T1000 (cell line): ENCODE data around the gene SLC25A23.
"Not testable (repeated sequence)": the region's sequence is repeated elsewhere in the genome, so short reads cannot be mapped to it uniquely, and the experiment has no call there.

ENCODE experiments used
- DNase-seq: peaks from one replicate; lab custom pipeline; 2025; ENCODE audit warnings: mixed read lengths; lab: John Stamatoyannopoulos, UW

SLC25A23 gene

DNA sequence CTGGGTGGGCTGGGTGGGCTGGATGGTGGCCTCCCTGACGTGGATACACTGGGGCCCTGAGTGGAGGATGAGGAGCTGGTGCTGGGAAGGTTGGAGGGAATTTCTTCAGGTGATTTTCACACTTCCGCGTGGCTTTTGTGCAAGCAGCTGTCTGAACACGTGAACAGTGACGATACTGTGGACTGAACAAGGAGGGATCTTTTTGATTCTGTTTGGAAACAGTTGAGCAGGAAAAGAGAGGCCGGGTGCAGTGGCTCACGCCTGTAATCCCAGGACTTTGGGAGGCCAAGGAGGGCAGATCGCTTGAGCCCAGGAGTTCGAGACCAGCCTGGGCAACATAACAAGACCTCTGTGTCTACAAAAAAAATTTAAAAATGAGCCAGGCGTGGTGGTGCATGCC lies 57.5 kb downstream of the SLC25A23 start:
- no peak for DNase-seq

DNA sequence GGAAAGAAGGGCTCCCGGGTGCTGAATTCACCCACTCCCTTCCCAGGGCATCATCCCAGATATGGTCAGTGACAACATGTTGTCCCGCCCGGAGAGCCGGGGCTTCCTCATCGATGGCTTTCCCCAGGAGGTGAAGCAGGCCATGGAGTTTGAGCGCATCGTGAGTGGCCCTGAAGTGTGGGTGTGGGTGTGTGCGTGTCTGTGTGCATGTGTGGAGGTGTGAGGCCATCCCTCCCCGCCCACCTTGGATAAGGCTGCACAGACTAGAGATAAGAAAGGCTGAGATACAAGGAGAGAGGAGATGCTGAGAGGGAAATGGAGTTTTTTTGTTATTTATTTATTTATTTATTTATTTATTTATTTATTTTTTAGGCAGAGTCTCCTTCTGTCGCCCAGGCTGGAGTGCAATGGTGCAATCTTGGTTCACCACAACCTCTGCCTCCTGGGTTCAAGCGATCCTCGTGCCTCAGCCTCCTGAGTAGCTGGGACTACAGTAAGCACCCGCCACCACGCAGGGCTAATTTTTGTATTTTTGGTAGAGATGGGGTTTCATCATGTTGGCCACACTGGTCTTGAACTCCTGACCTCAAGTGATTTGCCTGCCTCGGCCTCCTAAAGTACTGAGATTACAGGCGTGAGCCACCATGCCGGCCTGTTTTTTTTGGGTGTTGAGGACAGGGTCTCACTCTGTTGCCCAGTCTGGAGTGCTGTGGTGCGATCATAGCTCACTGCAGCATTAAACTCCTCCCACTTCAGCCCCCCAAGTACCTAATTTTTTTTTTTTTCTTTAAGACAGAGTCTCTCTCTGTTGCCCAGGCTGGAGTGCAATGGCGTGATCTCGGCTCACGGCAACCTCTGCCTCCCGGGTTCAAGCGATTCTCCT lies 59.3 kb downstream of the SLC25A23 start:
- DNase-seq = not testable (repeated sequence)

DNA sequence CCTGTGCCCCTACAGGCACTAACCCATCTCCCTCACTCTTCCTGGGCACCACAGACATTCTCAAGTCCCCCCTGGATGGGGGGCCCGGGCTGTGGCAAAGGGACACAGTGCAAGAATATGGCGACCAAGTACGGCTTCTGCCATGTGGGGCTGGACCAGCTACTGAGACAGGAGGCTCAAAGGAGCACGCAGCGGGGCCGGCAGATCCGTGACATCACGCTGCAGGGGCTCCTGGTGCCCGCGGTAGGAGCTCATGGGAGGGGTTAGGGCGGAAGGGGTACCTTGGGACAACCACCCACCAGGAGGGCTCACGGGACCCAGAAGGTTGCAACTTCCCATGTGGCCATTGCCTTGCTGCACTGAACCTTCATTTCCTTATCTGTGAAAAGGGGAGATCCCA lies 63.3 kb downstream of the SLC25A23 start:
- DNase-seq = no peak

DNA sequence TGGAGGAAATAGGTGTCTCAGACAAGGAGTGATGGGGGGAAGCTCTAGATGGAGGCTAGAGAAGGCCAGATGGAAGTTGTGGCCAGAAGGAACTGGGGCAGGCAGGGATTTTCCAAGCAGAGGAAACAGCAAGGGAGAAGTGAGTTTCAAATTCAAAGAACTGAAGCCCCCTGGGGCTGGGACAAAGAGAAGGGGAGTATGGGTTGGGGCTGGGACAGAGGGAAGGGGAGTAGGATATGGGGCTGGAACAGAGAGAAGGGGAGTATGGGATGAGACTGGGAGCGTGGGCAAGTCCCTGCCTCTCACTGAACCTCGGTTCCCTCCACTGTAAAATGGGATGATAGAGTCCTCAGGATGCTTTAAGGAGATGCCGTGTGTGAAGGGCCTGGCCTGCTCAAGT lies 64.8 kb downstream of the SLC25A23 start:
- DNase-seq = no peak

DNA sequence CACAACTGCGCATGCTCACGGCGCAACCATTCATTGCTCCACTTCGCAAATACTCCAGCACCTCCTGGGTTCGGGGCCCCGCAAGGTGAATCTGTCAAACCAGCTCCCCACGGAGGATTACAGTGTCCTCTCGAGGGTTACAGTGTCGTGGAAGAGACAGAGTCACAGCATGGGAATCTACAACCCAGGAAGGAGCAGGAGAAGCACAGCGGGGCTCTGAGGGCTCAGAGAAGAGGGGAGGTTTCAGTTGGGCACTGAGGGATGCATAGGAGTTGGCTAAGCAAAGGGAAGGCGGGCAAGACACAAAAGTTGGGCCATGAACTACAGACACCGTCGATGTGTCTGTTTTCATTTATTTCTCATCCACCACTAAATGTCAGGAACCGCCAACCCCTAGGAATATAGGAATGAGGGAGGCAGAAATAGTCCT lies 65.6 kb downstream of the SLC25A23 start:
- DNase-seq = no peak

DNA sequence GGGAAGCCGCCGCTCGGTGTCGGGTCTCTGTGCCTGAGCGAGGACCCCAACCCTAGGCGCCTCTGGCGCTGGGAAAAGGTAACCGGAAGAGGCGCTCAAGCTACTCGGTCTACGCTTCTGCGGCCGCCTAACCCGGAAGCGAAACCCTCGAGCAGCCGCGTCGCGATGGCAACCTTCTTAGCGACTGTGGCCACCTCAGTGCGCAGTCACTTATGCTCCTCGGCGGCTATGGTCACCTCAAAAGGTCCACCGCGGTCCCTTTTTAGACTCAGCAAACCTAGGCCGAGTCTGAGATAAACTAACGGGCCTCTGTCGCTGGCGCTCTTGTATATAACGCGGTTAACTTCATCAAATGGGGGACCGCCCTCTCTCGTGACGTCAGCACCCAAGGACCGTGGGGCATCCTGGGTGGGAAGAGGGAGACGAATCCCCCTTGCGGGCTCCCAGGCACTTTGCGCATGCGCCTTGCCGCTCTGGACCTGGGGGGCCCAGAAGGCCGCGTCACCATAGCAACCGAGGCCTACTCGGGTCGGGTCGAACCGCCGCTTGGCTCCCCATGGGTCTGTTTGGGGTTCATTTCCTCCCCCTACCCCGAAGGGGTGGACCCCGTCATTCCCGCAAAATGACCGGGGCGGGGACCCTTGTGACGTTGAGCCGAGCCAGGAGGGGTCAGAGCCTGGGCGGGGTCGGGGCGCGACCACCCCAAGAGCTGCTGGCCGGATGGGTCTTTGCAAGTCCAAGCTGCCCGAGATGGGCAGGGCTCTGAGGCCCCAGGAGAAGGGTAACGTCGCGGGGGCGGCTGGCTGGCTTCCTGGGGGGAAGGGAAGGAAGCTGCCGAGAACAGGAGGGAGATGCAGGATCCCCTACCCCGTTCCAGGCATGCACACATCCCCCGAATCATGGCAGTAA lies 66.3 kb downstream of the SLC25A23 start, which contains the start of gene GTF2F1:
Gene GTF2F1, minus strand, starts transcription at position 91 of the 909 bp plus-strand sequence. CDS start 169 bp downstream, outside the sequence.
- peak; percentile 91 for DNase-seq

DNA sequence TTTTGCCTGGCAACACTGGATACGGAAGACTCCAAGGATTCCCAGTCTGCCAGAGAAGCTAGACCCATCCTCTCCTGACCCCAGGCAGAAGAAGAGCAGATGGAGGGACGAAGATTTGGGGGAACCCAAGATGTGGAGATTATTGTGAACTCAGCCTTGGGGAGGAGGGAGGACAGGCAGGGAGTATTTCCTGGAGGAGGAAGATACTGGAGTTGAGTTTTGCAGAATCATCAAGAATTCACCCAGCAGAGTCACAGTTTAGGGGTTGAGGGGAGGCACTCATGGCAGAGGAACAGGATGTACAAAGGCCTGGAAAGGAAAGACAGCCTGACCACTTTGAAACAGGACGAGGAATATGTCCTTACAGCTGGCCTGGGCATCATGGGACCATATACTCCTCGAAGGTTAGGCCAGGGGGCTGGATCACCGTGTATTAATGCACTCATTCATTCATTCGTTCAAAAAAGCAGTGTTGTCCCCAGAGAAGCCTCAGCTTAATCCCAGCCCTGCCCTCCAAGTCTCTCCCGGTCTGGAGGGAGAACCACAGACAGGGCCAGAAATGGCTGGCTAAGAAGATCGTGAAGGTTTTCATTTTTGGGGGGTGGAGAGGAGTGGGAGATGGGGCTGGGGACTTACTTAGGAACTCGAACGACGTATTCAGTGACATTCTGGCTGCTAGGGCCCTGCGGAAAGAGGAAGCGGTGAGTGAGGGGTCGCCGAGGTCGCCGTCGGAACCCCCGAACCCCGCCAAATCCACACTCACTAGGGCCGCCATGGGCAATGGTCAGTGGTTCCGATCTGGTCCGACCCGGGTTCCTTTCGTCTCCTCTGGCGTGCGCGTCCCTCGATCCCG lies 67.1 kb downstream of the SLC25A23 start:
- no peak for DNase-seq
